ENCODE results near the gene SLC22A4. TPM values are rescaled to one million over a fixed set of nuclear protein-coding genes. Genes with fewer than 3 reads are reported as not detected.

SLC22A4 gene
- total RNA-seq, 4 donors from 2014 or later = 1.9 to 4.2 (median 2.5) TPM

DNA sequence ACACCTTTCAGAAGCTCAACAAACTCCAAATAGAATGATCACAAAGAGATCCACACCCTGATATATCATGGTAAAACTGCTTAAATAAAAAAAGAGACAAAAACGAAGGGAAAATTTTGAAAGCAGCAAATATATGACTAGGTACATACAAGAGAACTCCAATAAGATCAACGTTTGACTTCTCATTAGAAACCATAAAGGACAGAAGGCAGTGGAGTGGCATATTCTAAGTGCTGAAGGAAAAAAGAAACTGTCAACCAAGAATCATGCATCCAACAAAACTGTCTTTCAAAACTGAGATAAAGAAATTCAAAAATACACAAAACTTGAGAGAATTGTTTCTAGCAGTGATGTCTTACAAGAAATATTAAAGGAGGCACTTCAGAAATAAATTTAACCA, 11.2 kb downstream of the SLC22A4 start:
- Histone ChIP-seq H3K36me3 (peaks cover 0 to 15% (median 0%) of the 10 kb centered on the region in 3 donors), H3K27ac (no peak overlapping the region), H3K9me3 (peaks cover 0 to 17% (median 0%) of the 10 kb centered on the region in 4 donors), H3K4me3 (no peak overlapping the region), H3K4me1 (peaks cover 0 to 10% (median 0%) of the 10 kb centered on the region in 4 donors), H3K27me3 (no peaks in the 10 kb centered on the region)
- WGBS, 2 donors = 88 to 91% methylated on average over 2 of the region's 2 CpGs
- no peak for DNase-seq (ENCODE audit: low spot score in 2 of 2)
- TF ChIP-seq POLR2A (IDR thresholded peaks at IDR 0.05) (no peak), EP300 (IDR thresholded peaks at IDR 0.05) (no peak)
- TF ChIP-seq, protein P1, sequence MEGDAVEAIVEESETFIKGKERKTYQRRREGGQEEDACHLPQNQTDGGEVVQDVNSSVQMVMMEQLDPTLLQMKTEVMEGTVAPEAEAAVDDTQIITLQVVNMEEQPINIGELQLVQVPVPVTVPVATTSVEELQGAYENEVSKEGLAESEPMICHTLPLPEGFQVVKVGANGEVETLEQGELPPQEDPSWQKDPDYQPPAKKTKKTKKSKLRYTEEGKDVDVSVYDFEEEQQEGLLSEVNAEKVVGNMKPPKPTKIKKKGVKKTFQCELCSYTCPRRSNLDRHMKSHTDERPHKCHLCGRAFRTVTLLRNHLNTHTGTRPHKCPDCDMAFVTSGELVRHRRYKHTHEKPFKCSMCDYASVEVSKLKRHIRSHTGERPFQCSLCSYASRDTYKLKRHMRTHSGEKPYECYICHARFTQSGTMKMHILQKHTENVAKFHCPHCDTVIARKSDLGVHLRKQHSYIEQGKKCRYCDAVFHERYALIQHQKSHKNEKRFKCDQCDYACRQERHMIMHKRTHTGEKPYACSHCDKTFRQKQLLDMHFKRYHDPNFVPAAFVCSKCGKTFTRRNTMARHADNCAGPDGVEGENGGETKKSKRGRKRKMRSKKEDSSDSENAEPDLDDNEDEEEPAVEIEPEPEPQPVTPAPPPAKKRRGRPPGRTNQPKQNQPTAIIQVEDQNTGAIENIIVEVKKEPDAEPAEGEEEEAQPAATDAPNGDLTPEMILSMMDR (IDR thresholded peaks at IDR 0.05) = no peak

- TF ChIP-seq POLR2A (IDR thresholded peaks at IDR 0.05) (no peak), EP300 (IDR thresholded peaks at IDR 0.05) (no peak)
- TF ChIP-seq, protein P1 (IDR thresholded peaks at IDR 0.05) = no peak
- Histone ChIP-seq H3K36me3 (peaks cover 0 to 17% (median 0%) of the 10 kb centered on the region in 3 donors), H3K27ac (no peak overlapping the region), H3K27me3 (no peaks in the 10 kb centered on the region), H3K4me1 (peaks cover 0 to 17% (median 0%) of the 10 kb centered on the region in 4 donors), H3K9me3 (peaks cover 0 to 17% (median 0%) of the 10 kb centered on the region in 4 donors), H3K4me3 (no peak overlapping the region)
- DNase-seq (ENCODE audit: low spot score in 2 of 2) = no peak
- WGBS, 2 donors = 93 to 100% methylated on average over 4 of the region's 4 CpGs
Measured at GRCh38 chr5:132308701-132309100, 14.5 kb downstream of the SLC22A4 start.

GRCh38 chr5:132309679-132310078, 15.5 kb downstream of the SLC22A4 start:
- H3K9me3 ChIP-seq = peaks cover 0 to 14% (median 0%) of the 10 kb centered on the region in 4 donors
- DNase-seq (ENCODE audit: low spot score in 2 of 2) = no peak
- TF ChIP-seq, protein P1 (IDR thresholded peaks at IDR 0.05) = no peak
- TF ChIP-seq EP300 (IDR thresholded peaks at IDR 0.05) (no peak), POLR2A (IDR thresholded peaks at IDR 0.05) (no peak)
- H3K36me3 ChIP-seq = peaks cover 0 to 23% (median 0%) of the 10 kb centered on the region in 3 donors
- no peaks in the 10 kb centered on the region for H3K27me3 ChIP-seq
- peaks cover 0 to 17% (median 0%) of the 10 kb centered on the region in 4 donors for H3K4me1 ChIP-seq
- peak overlapping the region in 2 of 4 donors; percentile 21 to 44 for H3K27ac ChIP-seq
- no peak overlapping the region for H3K4me3 ChIP-seq

- H3K36me3 ChIP-seq = peaks cover 0 to 23% (median 0%) of the 10 kb centered on the region in 3 donors
- H3K4me1 ChIP-seq = peaks cover 0 to 17% (median 0%) of the 10 kb centered on the region in 4 donors
- H3K9me3 ChIP-seq = peaks cover 0 to 8% (median 0%) of the 10 kb centered on the region in 4 donors
- H3K27ac ChIP-seq = peak overlapping the region in 2 of 4 donors; percentile 21 to 44
- WGBS, 2 donors = 36 to 39% methylated on average over 11 of the region's 11 CpGs
- no peak overlapping the region for H3K4me3 ChIP-seq
- no peak for DNase-seq (ENCODE audit: low spot score in 2 of 2)
- TF ChIP-seq POLR2A (IDR thresholded peaks at IDR 0.05) = no peak
- no peak for TF ChIP-seq EP300 (IDR thresholded peaks at IDR 0.05)
- H3K27me3 ChIP-seq = no peaks in the 10 kb centered on the region
Measured at GRCh38 chr5:132310141-132310834, 16.1 kb downstream of the SLC22A4 start.

GRCh38 chr5:132313366-132313765, 19.2 kb downstream of the SLC22A4 start:
- TF ChIP-seq EP300 (IDR thresholded peaks at IDR 0.05) = no peak
- no peak for TF ChIP-seq POLR2A (IDR thresholded peaks at IDR 0.05)
- TF ChIP-seq, protein P1 (IDR thresholded peaks at IDR 0.05) = no peak
- 86 to 91% methylated on average over 4 of the region's 4 CpGs for WGBS, 2 donors
- H3K4me3 ChIP-seq = no peak overlapping the region
- H3K9me3 ChIP-seq = no peaks in the 10 kb centered on the region
- peaks cover 0 to 24% (median 0%) of the 10 kb centered on the region in 3 donors for H3K36me3 ChIP-seq
- H3K4me1 ChIP-seq = peaks cover 0 to 17% (median 0%) of the 10 kb centered on the region in 4 donors
- H3K27me3 ChIP-seq = no peaks in the 10 kb centered on the region
- DNase-seq (ENCODE audit: low spot score in 2 of 2) = no peak
- no peak overlapping the region for H3K27ac ChIP-seq
